Stimulated activated CD4-positive, alpha-beta T cell treated with anti-CD3 and anti-CD28 coated beads, TNF-alpha, amount 100 ng/mL, for 1 hour (primary cell): ENCODE results near the gene HHIP.

Experiments used
- DNase-seq, 3 donors: peaks; one replicate each; pipeline ENCODE4 v3.0.0-alpha.2; 2020; ENCODE audit warnings: low read depth in 3 of 3, low spot score in 1 of 3

Gene HHIP

GRCh38 chr4:144653781-144654545 is 8.0 kb downstream of the HHIP start:
- DNase-seq, result no peak

- no peak for DNase-seq
Observed at GRCh38 chr4:144655491-144655890, 9.5 kb downstream of the HHIP start.

GRCh38 chr4:144656850-144657249 is 10.9 kb downstream of the HHIP start:
- DNase-seq, result no peak

DNA sequence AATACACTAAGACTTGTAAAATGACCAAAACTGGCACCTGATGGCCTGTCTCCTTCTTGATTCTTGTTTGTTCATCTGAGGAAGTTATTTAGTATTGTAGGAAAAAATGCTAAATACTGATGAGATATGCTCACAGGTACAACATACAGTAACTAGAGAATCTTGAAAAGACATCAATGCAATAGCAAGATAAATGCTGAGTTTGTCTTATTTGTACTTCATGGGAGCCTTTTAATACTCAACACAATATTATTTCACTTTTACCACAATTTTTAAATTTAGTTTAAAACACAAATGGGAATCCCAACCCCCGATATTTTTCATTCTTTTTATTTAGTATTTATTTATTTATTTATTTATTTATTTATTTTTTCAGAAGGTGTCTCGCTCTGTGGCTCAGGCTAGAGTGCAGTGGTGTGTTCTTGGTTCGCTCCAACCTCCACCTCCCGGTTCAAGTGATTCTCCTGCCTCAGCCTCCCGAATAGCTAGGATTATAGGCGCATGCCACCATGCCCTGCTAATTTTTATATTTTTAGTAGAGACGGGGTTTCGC is 12.1 kb downstream of the HHIP start:
- no peak for DNase-seq

GRCh38 chr4:144658903-144659302 is 12.9 kb downstream of the HHIP start:
- no peak for DNase-seq

DNA sequence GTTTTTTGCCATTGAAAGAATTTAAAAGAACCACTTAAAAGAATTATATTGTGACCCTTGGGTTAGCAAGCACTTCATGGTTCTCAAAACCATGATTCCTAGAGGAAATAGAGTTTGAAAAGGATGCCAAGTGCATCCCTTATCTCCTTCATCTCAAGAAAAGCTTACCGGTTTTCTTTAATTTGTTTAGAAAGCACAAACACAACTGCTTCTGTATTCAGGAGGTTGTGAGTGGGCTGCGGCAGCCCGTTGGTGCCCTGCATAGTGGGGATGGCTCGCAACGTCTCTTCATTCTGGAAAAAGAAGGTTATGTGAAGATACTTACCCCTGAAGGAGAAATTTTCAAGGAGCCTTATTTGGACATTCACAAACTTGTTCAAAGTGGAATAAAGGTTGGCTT is 13.5 kb downstream of the HHIP start:
- DNase-seq, result no peak

DNA sequence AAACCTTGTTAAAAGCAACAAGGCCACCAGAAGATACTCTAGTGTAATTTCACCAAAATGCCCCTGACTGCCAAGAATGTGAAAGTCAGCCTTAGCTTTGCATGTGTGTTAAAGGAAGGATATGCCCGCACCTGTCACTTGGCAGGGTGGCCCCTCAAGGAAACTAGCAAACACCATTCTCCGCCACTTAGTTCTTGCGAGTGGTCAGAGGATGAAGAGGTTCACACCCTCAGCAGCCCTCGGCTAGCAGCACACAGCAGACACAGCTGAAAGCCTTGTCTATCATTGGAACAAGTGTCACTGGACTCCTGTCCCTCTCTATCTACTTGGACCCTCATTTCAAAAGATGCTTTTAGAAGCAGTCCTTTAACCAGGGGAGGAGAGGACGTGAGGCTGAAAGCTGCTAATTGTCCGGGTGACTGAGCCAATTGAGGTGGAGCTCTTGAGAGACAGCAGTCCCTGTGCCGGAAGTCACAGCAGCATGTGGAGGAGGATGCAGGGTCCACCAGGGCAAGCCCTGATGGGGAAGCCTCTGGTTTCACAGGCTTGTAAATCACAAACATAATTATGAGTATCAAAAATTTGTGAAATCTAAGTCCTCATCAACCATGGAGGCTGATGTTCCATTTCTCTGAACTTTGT is 18.0 kb downstream of the HHIP start:
- DNase-seq, result no peak

DNA sequence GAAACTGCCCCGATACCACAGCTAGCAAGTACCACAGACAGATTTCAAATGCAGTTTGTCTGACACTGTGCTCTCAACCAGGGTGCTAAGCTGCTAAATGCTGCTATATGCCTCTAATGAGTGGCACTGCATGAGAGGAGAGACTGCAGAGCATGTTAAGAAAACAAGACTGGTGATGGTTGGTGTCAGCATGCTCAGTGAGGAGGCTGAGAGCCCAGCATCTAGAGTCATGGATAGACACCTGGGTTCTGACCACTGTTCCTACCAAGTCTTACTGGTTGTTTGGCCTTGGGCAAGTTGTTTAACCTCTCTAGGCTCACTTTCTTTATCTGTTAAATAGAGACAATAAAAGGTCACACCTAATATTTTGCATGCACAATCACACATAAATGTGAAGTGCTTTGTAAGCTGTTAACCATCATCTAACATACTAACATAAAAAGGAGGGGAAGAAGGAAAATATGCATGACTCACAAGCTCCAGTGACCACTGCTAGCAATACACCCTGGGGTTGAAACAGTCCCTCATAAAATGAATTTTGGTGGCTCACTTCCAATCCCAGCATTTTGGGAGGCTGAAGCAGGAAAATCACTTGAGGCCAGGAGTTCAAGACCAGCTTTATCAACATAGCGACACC is 20.7 kb downstream of the HHIP start:
- no peak for DNase-seq

- DNase-seq, result no peak
Observed at GRCh38 chr4:144667500-144667899, 21.5 kb downstream of the HHIP start.

GRCh38 chr4:144670776-144671175 is 24.8 kb downstream of the HHIP start:
- no peak for DNase-seq

- DNase-seq, result no peak
Observed at GRCh38 chr4:144674711-144675110, 28.8 kb downstream of the HHIP start.

DNA sequence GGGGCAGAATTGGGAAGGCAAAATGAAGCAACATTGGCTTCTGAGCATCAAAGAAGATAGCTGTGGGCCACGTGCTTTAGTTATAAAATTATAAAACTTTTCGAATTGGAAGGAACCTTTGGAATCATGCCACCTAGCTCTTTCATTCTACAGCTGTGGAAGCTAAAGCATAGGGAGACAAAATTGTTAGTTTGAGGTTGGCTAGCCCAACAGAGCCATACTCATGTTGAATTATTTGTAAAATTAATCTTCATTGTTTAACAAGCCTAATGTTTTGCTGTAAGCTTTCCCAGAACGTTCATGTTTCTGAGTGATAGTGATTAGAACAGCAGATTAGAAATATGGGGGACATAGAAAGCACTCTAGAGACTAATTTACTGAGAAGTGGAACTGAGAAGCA is 35.9 kb downstream of the HHIP start:
- no peak for DNase-seq

- DNase-seq, result no peak
Observed at GRCh38 chr4:144683516-144683915, 37.6 kb downstream of the HHIP start.

DNA sequence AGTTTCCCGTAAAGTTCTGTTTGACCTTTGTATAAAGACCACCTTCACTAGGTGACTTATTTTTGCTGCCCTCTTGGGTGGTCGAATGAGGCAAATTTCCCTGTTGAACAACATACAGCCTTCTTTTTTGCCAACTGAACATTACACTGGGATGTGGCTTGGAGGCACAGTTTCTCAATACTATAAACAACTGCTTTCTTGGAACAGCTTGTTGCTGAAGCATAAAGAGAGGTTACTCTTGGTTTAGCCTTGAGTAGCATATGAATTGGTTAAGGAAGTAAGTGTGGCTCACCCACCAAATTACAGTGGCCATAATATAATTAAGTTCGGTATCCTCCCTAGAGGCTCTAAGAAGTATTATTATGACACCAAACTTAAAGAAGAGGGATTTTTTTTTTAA is 40.0 kb downstream of the HHIP start:
- DNase-seq, result no peak

- no peak for DNase-seq
Observed at GRCh38 chr4:144686921-144687320, 41.0 kb downstream of the HHIP start.

GRCh38 chr4:144687466-144687865 is 41.5 kb downstream of the HHIP start:
- DNase-seq, result no peak

DNA sequence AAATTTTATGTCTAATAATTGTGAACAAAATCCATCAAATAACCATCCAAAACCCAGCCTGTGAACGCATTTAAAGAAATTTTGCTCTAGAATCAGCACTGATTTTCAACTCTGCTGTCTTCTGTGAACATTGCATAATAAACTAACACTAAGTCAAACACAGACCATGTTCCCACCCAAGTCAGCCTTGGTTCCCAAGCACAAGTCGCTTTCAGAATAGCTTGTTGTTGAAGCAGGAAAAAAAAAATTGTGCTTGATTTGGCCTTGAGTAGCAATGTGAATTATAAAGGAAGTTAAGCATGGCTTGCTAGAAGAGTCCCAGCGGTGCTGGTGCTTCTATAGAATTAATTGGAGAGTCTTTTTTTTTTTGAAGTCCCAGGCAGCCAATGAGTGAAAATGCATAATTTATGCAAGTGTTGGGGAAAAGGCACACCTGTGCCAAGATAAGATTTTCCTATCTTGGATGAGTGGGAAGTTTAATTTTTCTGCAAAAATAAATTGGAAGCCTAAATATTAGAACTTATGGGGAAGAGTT is 42.1 kb downstream of the HHIP start:
- no peak for DNase-seq

- no peak for DNase-seq
Observed at GRCh38 chr4:144689125-144689524, 43.2 kb downstream of the HHIP start.

GRCh38 chr4:144695721-144696120 is 49.8 kb downstream of the HHIP start:
- no peak for DNase-seq

DNA sequence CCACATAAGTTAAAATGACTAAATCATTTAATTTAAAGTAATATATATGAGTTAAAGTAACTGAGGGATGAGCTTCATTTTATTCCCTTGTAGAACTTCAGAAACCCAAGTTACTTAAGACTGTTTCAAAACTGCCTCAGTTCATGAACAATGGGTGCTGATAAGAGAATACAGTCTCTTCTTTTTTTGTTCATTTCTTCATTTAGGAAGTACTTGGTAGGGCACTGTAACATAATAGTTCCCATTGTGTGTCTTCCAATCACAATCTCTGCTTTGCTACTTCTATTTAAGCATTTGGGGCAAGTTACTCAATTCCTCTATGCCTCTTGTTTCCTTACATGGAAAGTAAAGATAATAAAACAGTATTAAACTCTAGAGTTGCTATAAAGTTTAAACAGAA is 50.4 kb downstream of the HHIP start:
- DNase-seq, result no peak

DNA sequence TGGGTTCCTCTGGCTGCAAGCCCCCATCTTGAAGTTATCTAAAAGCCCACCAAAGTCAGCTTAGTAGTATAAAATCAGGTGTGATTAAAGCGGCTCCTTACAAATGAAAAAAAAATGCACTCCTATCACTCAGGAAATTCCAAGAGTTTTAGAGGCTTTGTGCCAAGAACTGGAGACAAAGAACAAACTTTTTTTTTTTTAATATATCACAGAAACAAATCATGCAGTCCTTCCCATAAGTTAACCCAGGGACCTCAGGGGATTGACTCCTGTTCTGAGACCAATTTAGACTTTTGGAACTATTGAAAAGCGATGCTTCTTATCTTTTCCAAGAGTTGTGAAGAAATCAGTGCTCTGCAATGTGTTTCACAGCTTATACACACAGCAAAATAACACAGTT is 53.6 kb downstream of the HHIP start:
- DNase-seq, result no peak

- DNase-seq, result no peak
Observed at GRCh38 chr4:144701683-144702233, 55.8 kb downstream of the HHIP start.
